HG02938 (cell line): ENCODE results near the gene CCNT1.
"Not testable (repeated sequence)": the region's sequence is repeated elsewhere in the genome, so short reads cannot be mapped to it uniquely, and the experiment has no call there.

Experiments used
- ATAC-seq: cut with Tn5 transposase; IDR thresholded peaks from one replicate; pipeline ENCODE4 v1.9.1; 2021; ENCODE audit warnings: mild to moderate bottlenecking, moderate library complexity; ENCODE audit not compliant: unreplicated experiment

Gene CCNT1

GRCh38 chr12:48693572-48693971 lies 22.9 kb downstream of the CCNT1 start:
- no peak for ATAC-seq

DNA sequence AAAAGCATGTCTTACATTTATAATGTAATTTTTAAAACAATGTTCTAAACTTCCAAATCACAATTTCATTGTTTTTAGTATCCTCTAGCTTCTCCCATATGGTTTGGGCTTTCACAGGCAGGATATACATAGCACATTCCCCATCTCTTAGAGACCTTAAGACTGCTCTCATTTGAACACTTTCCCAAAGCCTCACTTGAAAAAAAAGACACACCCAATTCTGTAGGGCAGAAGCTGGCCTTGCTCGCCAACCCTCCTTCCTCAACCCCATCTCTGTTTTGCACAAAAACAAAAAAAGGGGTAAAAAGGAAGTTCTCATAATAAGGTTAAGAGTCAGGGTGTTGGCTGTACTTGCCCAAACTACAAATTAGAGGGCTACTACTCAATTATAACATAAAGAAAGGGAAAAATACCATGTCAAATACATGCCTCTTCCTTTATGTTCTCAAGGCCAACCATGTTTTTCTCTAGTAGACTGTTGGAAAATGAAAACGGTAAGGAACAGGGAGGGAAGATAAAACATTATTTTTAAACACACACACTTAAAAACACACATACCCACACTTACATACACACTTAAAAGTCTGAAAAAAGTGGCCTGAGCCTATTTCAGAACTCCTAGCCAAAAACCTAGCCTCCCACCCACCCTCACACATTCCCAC lies 24.6 kb downstream of the CCNT1 start:
- ATAC-seq = no peak

GRCh38 chr12:48690990-48691389 lies 25.5 kb downstream of the CCNT1 start:
- ATAC-seq = no peak

DNA sequence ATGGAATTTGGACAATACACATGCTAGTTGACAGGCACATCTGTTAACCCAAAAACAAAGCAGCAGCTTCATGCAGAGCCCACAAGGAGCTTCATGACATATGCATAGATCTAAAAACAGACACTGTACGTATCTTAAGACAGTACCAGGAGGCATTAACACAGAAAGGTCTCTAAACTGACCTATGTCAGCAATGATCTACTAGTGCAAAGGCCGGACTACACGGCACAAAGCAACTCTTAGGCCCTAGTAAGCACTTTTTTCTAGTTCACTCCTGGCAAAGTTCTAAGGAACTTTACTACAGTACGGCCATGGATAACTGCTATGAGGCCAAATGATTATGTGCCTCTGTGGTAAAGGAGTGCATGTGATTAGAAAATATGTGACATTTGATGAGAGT lies 26.1 kb downstream of the CCNT1 start:
- ATAC-seq = no peak

DNA sequence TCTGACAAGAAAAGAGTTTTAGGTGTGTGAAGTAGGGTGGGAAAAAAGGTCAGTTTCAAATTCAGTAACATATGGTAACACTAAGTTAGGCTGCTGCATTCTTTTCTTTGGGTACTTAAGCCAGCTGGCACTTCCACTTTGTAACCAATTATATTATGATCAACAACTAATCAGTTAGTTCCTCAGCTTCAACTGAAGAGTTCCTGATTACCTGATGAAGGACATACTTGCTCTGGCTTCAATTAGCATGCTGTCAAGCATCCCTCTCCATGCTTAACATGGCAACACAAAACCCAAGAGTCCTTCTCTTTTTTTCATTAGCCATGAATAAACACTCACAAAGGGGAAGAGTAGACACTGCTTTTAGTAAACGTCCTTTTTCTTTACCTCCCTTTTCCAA lies 27.7 kb downstream of the CCNT1 start:
- ATAC-seq = no peak

GRCh38 chr12:48687592-48687991 lies 28.9 kb downstream of the CCNT1 start:
- ATAC-seq = no peak

- ATAC-seq = no peak
Observed at GRCh38 chr12:48686615-48687334, 29.7 kb downstream of the CCNT1 start.

DNA sequence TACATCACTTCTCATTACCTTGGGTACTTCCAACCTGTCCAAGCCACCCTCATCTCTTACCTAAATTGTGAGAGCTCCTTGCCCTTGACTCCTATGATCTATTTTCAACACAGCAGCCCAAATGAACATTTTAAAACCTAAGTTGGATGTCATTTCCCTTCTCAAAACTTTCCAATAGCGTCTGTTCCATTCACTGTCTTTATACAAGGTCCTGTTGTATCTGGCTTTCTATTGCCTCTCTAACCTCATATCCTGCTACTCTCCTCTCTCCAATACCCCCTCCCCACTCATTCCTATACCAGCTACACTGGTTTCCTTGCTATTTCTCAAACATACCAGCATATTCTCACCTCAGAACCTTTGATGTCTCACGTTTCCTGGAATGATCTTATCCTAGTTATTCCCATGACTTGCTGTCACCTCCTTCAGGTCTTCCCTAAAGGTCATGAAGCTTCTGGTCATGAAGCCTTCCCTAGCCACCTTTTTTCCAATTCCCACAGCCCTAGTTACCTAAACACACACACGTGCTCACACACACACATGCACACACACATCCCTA lies 30.4 kb downstream of the CCNT1 start:
- no peak for ATAC-seq

GRCh38 chr12:48683534-48683933 lies 33.0 kb downstream of the CCNT1 start:
- no peak for ATAC-seq

DNA sequence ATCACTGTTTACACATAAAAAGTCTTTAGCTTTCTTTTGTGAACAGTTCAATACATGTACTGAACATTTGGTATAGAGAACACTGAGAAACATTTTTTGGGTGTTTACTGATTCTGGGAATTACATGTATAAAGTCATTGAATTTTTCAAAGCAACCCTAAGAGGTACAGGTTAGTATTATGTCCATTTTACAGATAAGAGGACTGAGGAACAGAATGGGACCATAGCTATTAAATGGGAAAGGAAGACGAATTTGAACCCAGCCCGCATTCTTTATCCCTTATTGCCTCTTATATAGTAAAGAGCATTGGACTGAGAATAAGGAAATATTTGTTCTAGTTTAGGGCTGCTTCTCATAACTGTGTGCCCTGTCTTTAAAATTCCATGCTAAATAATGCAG lies 33.6 kb downstream of the CCNT1 start:
- no peak for ATAC-seq

GRCh38 chr12:48682533-48682905 lies 34.0 kb downstream of the CCNT1 start:
- not testable (repeated sequence) for ATAC-seq

- ATAC-seq = peak; percentile 98
Observed at GRCh38 chr12:48681710-48682532, 34.6 kb downstream of the CCNT1 start, which contains the start of gene KANSL2. Gene KANSL2, minus strand, starts transcription at chr12:48682238. Its CDS starts 606 bp downstream, at chr12:48681632.

GRCh38 chr12:48681399-48681709 lies 35.2 kb downstream of the CCNT1 start:
- ATAC-seq = no peak

GRCh38 chr12:48680861-48681260 lies 35.6 kb downstream of the CCNT1 start:
- no peak for ATAC-seq

- ATAC-seq = no peak
Observed at GRCh38 chr12:48678551-48679185, 37.8 kb downstream of the CCNT1 start.

DNA sequence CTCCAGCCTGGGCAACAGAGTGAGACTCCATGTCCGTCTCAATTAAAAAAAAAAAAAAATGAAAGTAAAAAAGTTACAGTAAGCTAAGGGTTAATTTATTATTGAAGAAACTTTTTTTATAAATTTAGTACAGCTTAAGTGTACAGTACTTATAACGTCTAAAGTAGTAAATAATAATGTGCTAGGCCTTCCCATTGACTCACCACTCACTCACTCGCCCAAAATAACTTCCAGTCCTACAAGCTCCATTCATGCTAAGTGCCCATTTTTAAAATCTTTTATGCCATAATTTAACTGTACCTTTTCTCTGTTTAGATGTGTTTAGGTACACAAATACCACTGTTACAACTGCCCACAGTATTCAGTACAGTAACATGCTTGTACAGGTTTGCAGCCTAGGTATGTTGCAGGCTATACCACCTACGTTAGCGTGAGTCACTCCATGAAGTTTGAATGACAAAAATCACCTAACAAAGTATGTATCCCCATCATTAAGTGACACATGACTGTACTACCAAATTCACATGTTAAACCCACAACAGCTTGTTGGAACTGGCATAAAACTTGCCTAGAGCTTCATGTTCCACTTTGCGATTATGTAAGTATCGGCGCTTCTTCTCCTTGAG lies 45.2 kb downstream of the CCNT1 start:
- no peak for ATAC-seq

- ATAC-seq = no peak
Observed at GRCh38 chr12:48668996-48669395, 47.5 kb downstream of the CCNT1 start.

- ATAC-seq = no peak
Observed at GRCh38 chr12:48659863-48660262, 56.6 kb downstream of the CCNT1 start.

GRCh38 chr12:48651681-48652080 lies 64.8 kb downstream of the CCNT1 start:
- ATAC-seq = no peak

DNA sequence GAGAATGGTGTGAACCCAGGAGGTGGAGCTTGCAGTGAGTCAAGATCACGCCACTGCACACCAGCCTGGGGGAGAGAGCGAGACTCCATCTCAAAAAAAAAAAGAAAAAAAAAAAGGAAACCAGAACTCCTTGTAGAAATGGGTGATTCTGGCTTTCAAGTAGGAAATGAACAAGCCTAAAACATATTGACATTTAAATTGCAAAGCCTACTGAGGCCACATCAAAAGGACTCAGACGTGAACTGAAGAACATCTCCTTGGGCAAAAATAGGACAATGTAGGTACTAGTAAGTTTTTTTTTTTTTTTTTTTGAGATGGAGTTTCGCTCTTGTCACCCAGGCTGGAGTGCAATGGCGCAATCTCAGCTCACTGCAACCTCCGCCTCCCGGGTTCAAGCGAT lies 71.2 kb downstream of the CCNT1 start:
- ATAC-seq = not testable (repeated sequence)

DNA sequence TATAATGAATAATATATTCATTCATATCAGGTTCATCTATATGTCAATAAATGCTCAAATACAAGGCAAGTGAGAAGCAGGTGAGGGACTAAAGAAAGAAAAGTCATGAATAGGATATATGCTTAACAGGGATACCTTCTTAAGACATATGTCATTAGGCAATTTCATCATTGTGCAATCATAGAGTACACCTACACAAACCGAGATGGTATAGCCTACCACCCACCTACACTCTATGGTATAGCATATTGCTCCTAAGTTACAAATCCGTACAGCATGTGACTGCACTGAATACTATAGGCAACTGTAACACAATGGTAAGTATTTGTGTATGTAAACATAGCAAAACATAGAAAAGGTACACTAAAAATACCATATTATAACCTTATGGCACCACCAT lies 73.5 kb downstream of the CCNT1 start:
- ATAC-seq = no peak
